Measurements from ENCODE around the gene PDLIM5. TPM values are rescaled to one million over a fixed set of nuclear protein-coding genes. Genes with fewer than 3 reads are reported as not detected.
"Not testable (repeated sequence)": the region's sequence is repeated elsewhere in the genome, so short reads cannot be mapped to it uniquely, and the experiment has no call there.

Gene PDLIM5
- 10 to 100 TPM; 13.2 to 48.3 (median 27.3) TPM for polyA plus RNA-seq

GRCh38 chr4:94451695-94452475, at the start of gene PDLIM5:
TSS of gene PDLIM5 (plus strand) at chr4:94451942. CDS start at chr4:94455289, 3,347 bp downstream.
- WGBS, 3 donors: 0 to 1% (median 1%) methylated on average over 79 to 88 of the region's 88 CpGs
- peak within 1 kb of the TSS; percentile 79 for H3K27ac ChIP-seq (ENCODE audit: low read depth, low read length)

- not testable (repeated sequence) for H3K27ac ChIP-seq (ENCODE audit: low read depth, low read length)
- 94 to 96% (median 95%) methylated on average over 4 of the region's 4 CpGs for WGBS, 3 donors
Observed at GRCh38 chr4:94402439-94402838, 49.3 kb upstream of the PDLIM5 start.

- H3K27ac ChIP-seq (ENCODE audit: low read depth, low read length): no peak overlapping the region
Observed at GRCh38 chr4:94403751-94404150, 48.0 kb upstream of the PDLIM5 start.

GRCh38 chr4:94406668-94407437, 44.9 kb upstream of the PDLIM5 start:
- H3K27ac ChIP-seq (ENCODE audit: low read depth, low read length): no peak overlapping the region
- 22 to 32% (median 30%) methylated on average over 10 of the region's 10 CpGs for WGBS, 3 donors

GRCh38 chr4:94407846-94408245, 43.9 kb upstream of the PDLIM5 start:
- WGBS, 3 donors: 73 to 91% (median 81%) methylated on average over 2 of the region's 2 CpGs
- no peak overlapping the region for H3K27ac ChIP-seq (ENCODE audit: low read depth, low read length)

GRCh38 chr4:94408549-94409374, 43.0 kb upstream of the PDLIM5 start:
- 87 to 90% (median 87%) methylated on average over 5 of the region's 5 CpGs for WGBS, 3 donors
- no peak overlapping the region for H3K27ac ChIP-seq (ENCODE audit: low read depth, low read length)

GRCh38 chr4:94409375-94409679, 42.4 kb upstream of the PDLIM5 start:
- no peak overlapping the region for H3K27ac ChIP-seq (ENCODE audit: low read depth, low read length)
- WGBS, 3 donors: 96 to 100% (median 97%) methylated on average over 1 of the region's 1 CpG

GRCh38 chr4:94409962-94410361, 41.8 kb upstream of the PDLIM5 start:
- no peak overlapping the region for H3K27ac ChIP-seq (ENCODE audit: low read depth, low read length)

- no peak overlapping the region for H3K27ac ChIP-seq (ENCODE audit: low read depth, low read length)
- 68 to 91% (median 71%) methylated on average over 10 of the region's 10 CpGs for WGBS, 3 donors
Observed at GRCh38 chr4:94410678-94411206, 41.0 kb upstream of the PDLIM5 start.

- no peak overlapping the region for H3K27ac ChIP-seq (ENCODE audit: low read depth, low read length)
Observed at GRCh38 chr4:94411296-94411695, 40.4 kb upstream of the PDLIM5 start.

- no peak overlapping the region for H3K27ac ChIP-seq (ENCODE audit: low read depth, low read length)
- 40 to 48% (median 47%) methylated on average over 3 of the region's 3 CpGs for WGBS, 3 donors
Observed at GRCh38 chr4:94412019-94412657, 39.6 kb upstream of the PDLIM5 start.

GRCh38 chr4:94412658-94413038, 39.1 kb upstream of the PDLIM5 start:
- no peak overlapping the region for H3K27ac ChIP-seq (ENCODE audit: low read depth, low read length)
- WGBS, 3 donors: 12 to 16% (median 13%) methylated on average over 6 of the region's 6 CpGs

- WGBS, 3 donors: 65 to 71% (median 71%) methylated on average over 2 of the region's 2 CpGs
- no peak overlapping the region for H3K27ac ChIP-seq (ENCODE audit: low read depth, low read length)
Observed at GRCh38 chr4:94413085-94413840, 38.5 kb upstream of the PDLIM5 start.

- WGBS, 3 donors: 97 to 100% (median 98%) methylated on average over 1 of the region's 1 CpG
- no peak overlapping the region for H3K27ac ChIP-seq (ENCODE audit: low read depth, low read length)
Observed at GRCh38 chr4:94414907-94415306, 36.8 kb upstream of the PDLIM5 start.

GRCh38 chr4:94415448-94415847, 36.3 kb upstream of the PDLIM5 start:
- 87 to 95% (median 94%) methylated on average over 3 of the region's 3 CpGs for WGBS, 3 donors
- no peak overlapping the region for H3K27ac ChIP-seq (ENCODE audit: low read depth, low read length)

- H3K27ac ChIP-seq (ENCODE audit: low read depth, low read length): no peak overlapping the region
- 96 to 98% (median 96%) methylated on average over 4 of the region's 4 CpGs for whole genome bisulfite sequencing, 3 donors
Observed at GRCh38 chr4:94416335-94416734, 35.4 kb upstream of the PDLIM5 start.

- no peak overlapping the region for H3K27ac ChIP-seq (ENCODE audit: low read depth, low read length)
- WGBS, 3 donors: 95 to 98% (median 97%) methylated on average over 1 of the region's 1 CpG
Observed at GRCh38 chr4:94416981-94417380, 34.8 kb upstream of the PDLIM5 start.

GRCh38 chr4:94419549-94419948, 32.2 kb upstream of the PDLIM5 start:
- no peak overlapping the region for H3K27ac ChIP-seq (ENCODE audit: low read depth, low read length)
